Heart right ventricle (tissue), 16 donors: ENCODE results near the gene ATP5F1E. TPM values are rescaled to one million over a fixed set of nuclear protein-coding genes. Genes with fewer than 3 reads are reported as not detected.
A peak's percentile ranks its signal among the peaks of the same experiment; 100 is the strongest.

ENCODE experiments used
- ATAC-seq, 8 donors: fragments of 200-7000 bp; cut with Tn5 transposase; one replicate each; pipeline ENCODE4 v1.9.1; 2020; ENCODE audit warnings: mild to moderate bottlenecking in 8 of 8, moderate library complexity in 8 of 8, moderate number of reproducible peaks in 1 of 8
- DNase-seq, 2 donors: peaks; one replicate each; pipeline ENCODE4 v3.0.0-alpha.2; 2020
- H3K27ac ChIP-seq, 10 donors: fragments of 200-600 bp; sonication (generic) in 2 of 10; one replicate each; pipeline versions ENCODE4 v1.5.0 to v1.8.0; 2020 to 2022; ENCODE audit warnings: mild to moderate bottlenecking in 3 of 10
- H3K27me3 ChIP-seq, 7 donors: fragments of 200-600 bp; one replicate each; pipeline ENCODE4 v1.8.0; 2021 to 2022; ENCODE audit warnings: mild to moderate bottlenecking in 2 of 7
- H3K36me3 ChIP-seq, 9 donors: fragments of 200-600 bp; sonication (generic) in 1 of 9; one replicate each; pipeline versions ENCODE4 v1.5.0 to v1.8.0; 2020 to 2022; ENCODE audit warnings: mild to moderate bottlenecking in 2 of 9
- H3K4me1 ChIP-seq, 9 donors: fragments of 200-600 bp; sonication (generic) in 1 of 9; one replicate each; pipeline versions ENCODE4 v1.5.0 to v1.8.0; 2020 to 2022; ENCODE audit warnings: mild to moderate bottlenecking in 4 of 9
- H3K4me3 ChIP-seq, 10 donors: fragments of 200-600 bp; sonication (generic) in 2 of 10; one replicate each; pipeline versions ENCODE4 v1.5.0 to v1.8.0; 2020 to 2022; ENCODE audit warnings: mild to moderate bottlenecking in 7 of 10, moderate library complexity in 2 of 10
- H3K9me3 ChIP-seq, 11 donors: fragments of 200-600 bp in 10 of 11; sonication (generic) in 2 of 11; one replicate each; pipeline versions ENCODE4 v1.5.0 to v1.8.0; 2013 to 2022; ENCODE audit warnings: mild to moderate bottlenecking in 2 of 11, control low read depth in 1 of 11, moderate library complexity in 1 of 11
- CTCF ChIP-seq, 9 donors: fragments of 200-600 bp; sonication (generic) in 2 of 9; IDR thresholded peaks; one replicate each; pipeline versions ENCODE4 v1.5.0 to v1.8.0; 2021 to 2022; ENCODE audit warnings: antibody characterized with exemption in 9 of 9, mild to moderate bottlenecking in 5 of 9, moderate library complexity in 1 of 9
- WGBS, 2 donors: extraction: QIAGEN DNeasy Blood & Tissue Kit; methylation state at CpG; one replicate each; pipeline ENCODE4 v1.1.7; 2013; ENCODE audit warnings: inconsistent platforms in 1 of 2; 5-methylcytosine and 5-hydroxymethylcytosine counted together
- intact Hi-C, 10 donors: fragments of 100-400 bp; cut with DNase I; formaldehyde crosslinking; loops; one replicate each; pipeline versions ENCODE4 v1.11.1 to v1.14.2; 2022
- polyA plus RNA-seq, 2 donors: library from polyadenylated mRNA; stranded (reverse); fragments of 200-250 nt; gene quantifications; one replicate each; pipeline ENCODE4 v1.2.3, GENCODE V29; 2013
- total RNA-seq, 10 donors: library from RNA; stranded (reverse); fragmentation: NEBNext Ultra II Directional in 3 of 10; extraction: Animal tissue kit (Norgen Biotek cat#: 25700) in 3 of 10; gene quantifications; one replicate each; pipeline versions ENCODE4 v1.2.1 to v1.2.4, GENCODE V29; 2021 to 2023
- donor health status: Arrhythmogenic right ventricular cardiomyopathy.
- donor health status: ischemic (EF 13 %, LVEDD 7.1; RV severe dilation, severe dysfunction).
- donor health status: healthy with polysubstance abuse.
- donor health status: DM: no; HTN: yes; CAD: no.
- donor health status: DM: no; HTN: no; CAD: no.
- donor health status: ischemic (EF 25% LVEDD 6.9; RV normal size, moderate dysfunction).
- donor health status: ischemic (EF 25% LVEDD 5.7; RV mildly dilated, moderate dysfunction).
- donor health status: healthy.
- donor health status: DM: yes; HTN: yes; CAD: no.
- donor health status: Ischemic cardiomyopathy.
- donor health status: ischemic (EF 35%, LVEDD 5.7; RV mildly dilated, moderate dysfunction).
- donor health status: nonischemic (EF 11% LVEDD 7.7; RV severe dilation, severe dysfunction).
- donor health status: DM: yes; HTN: yes; CAD: no.
- donor health status: PGD.
- donor health status: ischemic (EF 29% LVEDD 5.4; RV normal size, mild dysfunction).
- donor health status: nonischemic (EF 23%, LVEDD 6.1; RV moderate dilation, normal function).

Gene ATP5F1E
- total and polyA plus RNA-seq, 12 donors = 84.7 to 155 (median 121) TPM

GRCh38 chr20:58994390-58995159 is 37.6 kb downstream of the ATP5F1E start:
- no peaks in the 10 kb centered on the region for H3K27me3 ChIP-seq
- H3K27ac ChIP-seq = peak overlapping the region in 4 of 10 donors; percentile 1 to 27 (median 18)
- H3K4me1 ChIP-seq = peaks cover 0 to 13% (median 4%) of the 10 kb centered on the region in 9 donors
- peaks cover 0 to 100% (median 85%) of the 10 kb centered on the region in 9 donors for H3K36me3 ChIP-seq
- H3K9me3 ChIP-seq = no peaks in the 10 kb centered on the region
- 68 to 81% methylated on average over 17 of the region's 17 CpGs for WGBS, 2 donors
- no peak for TF ChIP-seq CTCF (IDR thresholded peaks at IDR 0.05)
- intact Hi-C loops = loop anchor here in 1 of 10 donors (10.0 kb wide), 1 partner anchor 340 kb away; the partner anchor contains the start of gene STX16
- H3K4me3 ChIP-seq = no peak overlapping the region
- ATAC-seq = peak in 1 of 8 donors; percentile 48
- no peak for DNase-seq

DNA sequence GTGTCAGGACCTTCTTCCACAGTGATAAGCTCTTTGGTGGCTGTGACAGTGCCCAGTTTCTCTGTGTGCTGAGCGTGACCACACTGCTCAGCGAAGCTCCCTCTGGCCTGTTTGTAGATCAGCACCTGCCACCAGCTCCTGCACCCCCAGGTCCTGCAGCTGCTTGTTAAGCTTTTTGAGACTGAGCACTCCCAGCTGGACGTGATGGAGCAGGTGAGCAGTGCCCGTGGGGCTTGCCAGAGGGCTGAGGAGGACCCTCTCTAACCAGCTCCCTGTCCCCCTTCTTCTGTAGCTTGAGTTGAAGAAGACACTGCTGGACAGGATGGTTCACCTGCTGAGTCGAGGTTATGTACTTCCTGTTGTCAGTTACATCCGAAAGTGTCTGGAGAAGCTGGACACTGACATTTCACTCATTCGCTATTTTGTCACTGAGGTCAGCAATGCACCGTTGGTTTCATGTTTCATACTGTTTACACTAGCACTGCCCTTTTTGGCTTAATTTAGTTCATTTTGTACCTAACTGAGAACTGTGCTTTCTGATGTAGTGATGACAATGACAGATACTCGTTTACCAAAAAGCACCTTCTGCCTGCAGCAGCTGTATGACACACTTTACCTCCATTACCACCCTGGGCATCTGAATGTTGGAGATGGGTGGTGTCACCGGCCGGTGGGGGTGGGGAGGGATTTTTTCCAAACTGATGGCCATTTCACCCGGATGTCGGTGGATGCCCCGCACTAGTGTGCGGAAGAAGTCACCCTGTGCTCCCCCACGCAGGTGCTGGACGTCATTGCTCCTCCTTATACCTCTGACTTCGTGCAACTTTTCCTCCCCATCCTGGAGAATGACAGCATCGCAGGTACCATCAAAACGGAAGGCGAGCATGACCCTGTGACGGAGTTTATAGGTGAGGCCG is 38.5 kb downstream of the ATP5F1E start:
- DNase-seq = no peak
- no peaks in the 10 kb centered on the region for H3K27me3 ChIP-seq
- ATAC-seq = peak in 2 of 8 donors; percentile 15 to 18
- intact Hi-C loops = loop anchor here in 1 of 10 donors (10.0 kb wide), 1 partner anchor 339 kb away; the partner anchor contains the start of gene STX16
- H3K4me3 ChIP-seq = no peak overlapping the region
- peaks cover 0 to 13% (median 4%) of the 10 kb centered on the region in 9 donors for H3K4me1 ChIP-seq
- no peak for TF ChIP-seq CTCF (IDR thresholded peaks at IDR 0.05)
- peak overlapping the region in 1 of 10 donors; percentile 6 for H3K27ac ChIP-seq
- no peaks in the 10 kb centered on the region for H3K9me3 ChIP-seq
- WGBS, 2 donors = 89 to 92% methylated on average over 23 of the region's 23 CpGs
- H3K36me3 ChIP-seq = peaks cover 0 to 100% (median 83%) of the 10 kb centered on the region in 9 donors

DNA sequence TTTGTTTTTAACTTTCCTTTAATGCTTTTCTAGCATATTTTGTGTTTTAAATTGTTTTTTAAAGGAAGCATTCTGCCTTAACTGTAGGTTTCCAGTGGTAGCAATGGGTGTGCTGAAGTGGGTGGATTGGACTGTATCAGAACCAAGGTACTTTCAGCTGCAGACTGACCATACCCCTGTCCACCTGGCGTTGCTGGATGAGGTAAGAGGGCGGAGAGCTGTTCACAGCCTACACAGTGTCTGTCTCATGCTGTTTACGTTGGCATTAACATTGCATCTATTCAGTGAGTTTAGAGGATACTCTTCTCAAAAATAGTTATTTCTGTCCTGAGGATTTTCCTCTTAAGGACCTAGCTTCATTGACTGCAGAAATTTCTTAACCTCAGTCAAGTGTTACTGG is 39.2 kb downstream of the ATP5F1E start:
- DNase-seq = no peak
- no peaks in the 10 kb centered on the region for H3K27me3 ChIP-seq
- ATAC-seq = no peak
- H3K9me3 ChIP-seq = no peaks in the 10 kb centered on the region
- H3K4me1 ChIP-seq = peaks cover 0 to 13% (median 4%) of the 10 kb centered on the region in 9 donors
- no peak overlapping the region for H3K4me3 ChIP-seq
- intact Hi-C loops = loop anchor here in 1 of 10 donors (10.0 kb wide), 1 partner anchor 338 kb away; the partner anchor contains the start of gene STX16
- H3K36me3 ChIP-seq = peaks cover 0 to 100% (median 85%) of the 10 kb centered on the region in 9 donors
- peak overlapping the region in 1 of 10 donors; percentile 6 for H3K27ac ChIP-seq
- 68 to 92% methylated on average over 3 of the region's 3 CpGs for WGBS, 2 donors
- TF ChIP-seq CTCF (IDR thresholded peaks at IDR 0.05) = no peak

DNA sequence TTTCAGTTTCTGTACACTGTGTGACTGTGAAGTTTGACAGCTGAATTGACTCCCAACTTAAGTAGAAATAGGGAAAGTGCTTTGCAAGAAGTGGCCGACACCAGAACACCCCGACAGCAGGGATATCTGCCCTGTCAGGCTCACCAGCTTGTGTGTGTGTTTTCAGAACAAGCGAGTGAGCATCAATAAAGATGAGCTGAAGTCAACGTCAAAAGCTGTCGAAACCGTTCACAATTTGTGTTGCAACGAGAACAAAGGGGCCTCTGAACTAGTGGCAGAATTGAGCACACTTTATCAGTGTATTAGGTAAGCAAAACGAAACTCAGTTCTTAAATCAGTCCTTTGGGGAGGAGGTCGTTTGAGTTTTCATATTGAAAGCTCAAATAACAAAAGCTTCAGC is 40.4 kb downstream of the ATP5F1E start:
- no peak overlapping the region for H3K4me3 ChIP-seq
- ATAC-seq (no peak), DNase-seq (no peak)
- 79 to 80% methylated on average over 9 of the region's 9 CpGs for WGBS, 2 donors
- peak overlapping the region in 1 of 10 donors; percentile 0 for H3K27ac ChIP-seq
- peaks cover 0 to 13% (median 4%) of the 10 kb centered on the region in 9 donors for H3K4me1 ChIP-seq
- intact Hi-C loops = loop anchor here in 1 of 10 donors (10.0 kb wide), 1 partner anchor 337 kb away; the partner anchor contains the start of gene STX16
- H3K36me3 ChIP-seq = peaks cover 3 to 100% (median 86%) of the 10 kb centered on the region in 9 donors
- no peak for TF ChIP-seq CTCF (IDR thresholded peaks at IDR 0.05)
- no peaks in the 10 kb centered on the region for H3K9me3 ChIP-seq
- H3K27me3 ChIP-seq = no peaks in the 10 kb centered on the region
